Spleen (tissue), 7 donors: ENCODE measurements around the gene SIGLEC11.

Experiments
- CTCF ChIP-seq, 11 experiments: fragments of 200-600 bp in 7 of 11; fragments of 450-650 bp in 4 of 11; sonication (generic) in 4 of 11; IDR thresholded peaks in 8 of 11; conservative IDR thresholded peaks in 3 of 11; 1 replicate in 7 of 11; 2 replicates in 4 of 11; pipeline versions ENCODE4 v1.4.0 to v1.8.0; 2016 to 2021; ENCODE audit warnings: antibody characterized with exemption in 11 of 11, inconsistent platforms in 4 of 11, mild to moderate bottlenecking in 1 of 11
- POLR2A ChIP-seq, 3 donors: fragments of 450-650 bp; IDR thresholded peaks; one replicate each; pipeline ENCODE4 v1.5.1; 2017; ENCODE audit warnings: antibody characterized with exemption in 3 of 3, mild to moderate bottlenecking in 1 of 3
- POLR2AphosphoS5 ChIP-seq, 3 donors: sonication (generic); formaldehyde crosslinking; IDR thresholded peaks; one replicate each; pipeline ENCODE4 v1.5.1; 2017; ENCODE audit warnings: antibody characterized with exemption in 3 of 3
- donor health status: DM: no; HTN: no; CAD: no; lungs with moderate emphysema.
- donor health status: DM: no; HTN: no; CAD: no.
- donor health status: DM: no; HTN: no; CAD: no.

- no peak for TF ChIP-seq CTCF (IDR thresholded peaks at IDR 0.05 in 8 of 11, conservative IDR thresholded peaks at IDR 0.05 in 3 of 11)
- TF ChIP-seq POLR2AphosphoS5 (IDR thresholded peaks at IDR 0.05), result peak in 1 of 3 donors; percentile 8
- no peak for TF ChIP-seq POLR2A (IDR thresholded peaks at IDR 0.05)
These were observed 16.1 kb upstream of the SIGLEC11 start for GRCh38 chr19:49977076-49977475.
